Measurements from ENCODE around the gene PDE4D.

DNA sequence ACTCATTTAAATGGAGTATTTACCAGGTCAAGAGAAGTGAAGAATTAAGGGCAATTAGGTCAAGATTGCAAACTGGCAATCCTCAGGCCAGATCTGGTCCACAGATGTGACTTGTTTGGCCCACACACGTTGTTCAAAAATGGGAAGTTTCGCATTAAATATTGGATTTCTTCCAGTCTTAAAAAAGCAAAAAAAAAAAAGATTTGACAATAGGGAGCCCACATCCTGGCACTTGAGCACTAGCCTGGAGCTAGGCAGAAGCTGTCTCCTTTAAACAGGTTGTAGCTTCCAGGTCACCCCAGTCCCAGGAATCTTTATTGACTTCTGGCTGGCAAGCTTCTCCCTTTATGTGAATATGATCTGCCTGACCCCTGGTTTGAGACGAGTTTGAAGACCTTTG is 790.2 kb downstream of the PDE4D start:
- TF ChIP-seq POLR2A (IDR thresholded peaks at IDR 0.05; ENCODE audit: low read depth, low read length) (no peak), RAD21 (IDR thresholded peaks at IDR 0.05; ENCODE audit: low read length) (no peak), BHLHE40 (IDR thresholded peaks at IDR 0.05; ENCODE audit: low read depth, low read length) (no peak), MAZ (IDR thresholded peaks at IDR 0.05; ENCODE audit: borderline replicate concordance, low read depth, low read length) (no peak), FOS (IDR thresholded peaks at IDR 0.05; ENCODE audit: low read depth, low read length) (no peak), CHD1 (IDR thresholded peaks at IDR 0.05; ENCODE audit: low read depth, low read length) (no peak), RCOR1 (IDR thresholded peaks at IDR 0.05; ENCODE audit: insufficient replicate concordance, low read length) (no peak), NFE2L2 (IDR thresholded peaks at IDR 0.05; ENCODE audit: low read depth, low read length) (no peak)
- TF ChIP-seq, protein P1, sequence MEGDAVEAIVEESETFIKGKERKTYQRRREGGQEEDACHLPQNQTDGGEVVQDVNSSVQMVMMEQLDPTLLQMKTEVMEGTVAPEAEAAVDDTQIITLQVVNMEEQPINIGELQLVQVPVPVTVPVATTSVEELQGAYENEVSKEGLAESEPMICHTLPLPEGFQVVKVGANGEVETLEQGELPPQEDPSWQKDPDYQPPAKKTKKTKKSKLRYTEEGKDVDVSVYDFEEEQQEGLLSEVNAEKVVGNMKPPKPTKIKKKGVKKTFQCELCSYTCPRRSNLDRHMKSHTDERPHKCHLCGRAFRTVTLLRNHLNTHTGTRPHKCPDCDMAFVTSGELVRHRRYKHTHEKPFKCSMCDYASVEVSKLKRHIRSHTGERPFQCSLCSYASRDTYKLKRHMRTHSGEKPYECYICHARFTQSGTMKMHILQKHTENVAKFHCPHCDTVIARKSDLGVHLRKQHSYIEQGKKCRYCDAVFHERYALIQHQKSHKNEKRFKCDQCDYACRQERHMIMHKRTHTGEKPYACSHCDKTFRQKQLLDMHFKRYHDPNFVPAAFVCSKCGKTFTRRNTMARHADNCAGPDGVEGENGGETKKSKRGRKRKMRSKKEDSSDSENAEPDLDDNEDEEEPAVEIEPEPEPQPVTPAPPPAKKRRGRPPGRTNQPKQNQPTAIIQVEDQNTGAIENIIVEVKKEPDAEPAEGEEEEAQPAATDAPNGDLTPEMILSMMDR (conservative IDR thresholded peaks at IDR 0.05; ENCODE audit: low read depth, low read length), result no peak
- TF ChIP-seq, protein P2, sequence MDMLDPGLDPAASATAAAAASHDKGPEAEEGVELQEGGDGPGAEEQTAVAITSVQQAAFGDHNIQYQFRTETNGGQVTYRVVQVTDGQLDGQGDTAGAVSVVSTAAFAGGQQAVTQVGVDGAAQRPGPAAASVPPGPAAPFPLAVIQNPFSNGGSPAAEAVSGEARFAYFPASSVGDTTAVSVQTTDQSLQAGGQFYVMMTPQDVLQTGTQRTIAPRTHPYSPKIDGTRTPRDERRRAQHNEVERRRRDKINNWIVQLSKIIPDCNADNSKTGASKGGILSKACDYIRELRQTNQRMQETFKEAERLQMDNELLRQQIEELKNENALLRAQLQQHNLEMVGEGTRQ (IDR thresholded peaks at IDR 0.05; ENCODE audit: low read depth, low read length), result no peak
- TF ChIP-seq, protein P3, sequence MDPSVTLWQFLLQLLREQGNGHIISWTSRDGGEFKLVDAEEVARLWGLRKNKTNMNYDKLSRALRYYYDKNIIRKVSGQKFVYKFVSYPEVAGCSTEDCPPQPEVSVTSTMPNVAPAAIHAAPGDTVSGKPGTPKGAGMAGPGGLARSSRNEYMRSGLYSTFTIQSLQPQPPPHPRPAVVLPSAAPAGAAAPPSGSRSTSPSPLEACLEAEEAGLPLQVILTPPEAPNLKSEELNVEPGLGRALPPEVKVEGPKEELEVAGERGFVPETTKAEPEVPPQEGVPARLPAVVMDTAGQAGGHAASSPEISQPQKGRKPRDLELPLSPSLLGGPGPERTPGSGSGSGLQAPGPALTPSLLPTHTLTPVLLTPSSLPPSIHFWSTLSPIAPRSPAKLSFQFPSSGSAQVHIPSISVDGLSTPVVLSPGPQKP (IDR thresholded peaks at IDR 0.05; ENCODE audit: borderline replicate concordance, low read depth, low read length), result no peak

Measured in IMR-90 (cell line).